CD4-positive, alpha-beta T cell (primary cell): ENCODE results near the gene MAST4. TPM values are rescaled to one million over a fixed set of nuclear protein-coding genes. Genes with fewer than 3 reads are reported as not detected.

Experiments
- ATAC-seq: fragments of 200-7000 bp; cut with Tn5 transposase; one replicate; pipeline ENCODE4 v1.10.0; 2022; ENCODE audit warnings: mild to moderate bottlenecking; ENCODE audit not compliant: poor library complexity
- CTCF ChIA-PET: fragments of 350-600 bp; sonication (Branson Sonifier 250); formaldehyde crosslinking; loops from one replicate; lab custom pipeline; 2021; ENCODE audit warnings: antibody characterized with exemption, inconsistent platforms; lab: Charles Lee
- POLR2A ChIA-PET: fragments of 350-600 bp; sonication (Branson Sonifier 250); formaldehyde crosslinking; loops from one replicate; lab custom pipeline; 2021; ENCODE audit warnings: antibody characterized with exemption, inconsistent platforms; lab: Charles Lee
- DNase-seq, 14 experiments: peaks; one replicate each; pipeline ENCODE4 v3.0.0-alpha.2; 2013 to 2020; ENCODE audit warnings: mixed read lengths in 2 of 14
- H3K27ac ChIP-seq, 2 donors: one replicate each; pipeline versions ENCODE4 v1.5.1 to v1.7.0; 2013; ENCODE audit warnings: low read length in 2 of 2, low read depth in 1 of 2, mild to moderate bottlenecking in 1 of 2
- H3K27me3 ChIP-seq, 2 experiments: 1 replicate in 1 of 2; 2 replicates in 1 of 2; pipeline versions ENCODE4 v1.6.1 to v1.7.0; 2013; ENCODE audit warnings: low read length in 2 of 2, control low read depth in 1 of 2, mild to moderate bottlenecking in 1 of 2, moderate library complexity in 1 of 2; ENCODE audit not compliant: insufficient read depth in 2 of 2, control insufficient read depth in 1 of 2
- H3K36me3 ChIP-seq: one replicate; pipeline ENCODE4 v1.6.1; 2013; ENCODE audit warnings: low read length, control low read depth; ENCODE audit not compliant: insufficient read depth
- H3K4me1 ChIP-seq: one replicate; pipeline ENCODE4 v1.6.1; 2013; ENCODE audit warnings: low read length, control low read depth; ENCODE audit not compliant: insufficient read depth
- H3K4me3 ChIP-seq: one replicate; pipeline ENCODE4 v1.5.1; 2013; ENCODE audit warnings: mild to moderate bottlenecking, low read length, moderate library complexity
- H3K9me3 ChIP-seq, 2 experiments: 1 replicate in 1 of 2; 2 replicates in 1 of 2; pipeline versions ENCODE4 v1.6.1 to v1.7.0; 2013; ENCODE audit warnings: low read length in 2 of 2, mild to moderate bottlenecking in 2 of 2, control low read depth in 1 of 2, moderate library complexity in 1 of 2; ENCODE audit not compliant: control insufficient read depth in 1 of 2, insufficient read depth in 1 of 2
- H3K27ac Mint-ChIP-seq: one replicate; pipeline ENCODE4 v1.8.0; 2020; ENCODE audit warnings: mixed read lengths
- H3K27me3 Mint-ChIP-seq: one replicate; pipeline ENCODE4 v1.8.0; 2021; ENCODE audit warnings: mixed read lengths
- H3K36me3 Mint-ChIP-seq: one replicate; pipeline ENCODE4 v1.8.0; 2021; ENCODE audit warnings: low read depth, mixed read lengths
- H3K4me1 Mint-ChIP-seq: one replicate; pipeline ENCODE4 v1.8.0; 2021; ENCODE audit warnings: low read depth, mixed read lengths
- H3K4me3 Mint-ChIP-seq: one replicate; pipeline ENCODE4 v1.8.0; 2020; ENCODE audit warnings: mild to moderate bottlenecking, mixed read lengths
- H3K9me3 Mint-ChIP-seq: one replicate; pipeline ENCODE4 v1.8.0; 2020; ENCODE audit warnings: mixed read lengths
- intact Hi-C, 2 experiments: fragments of 100-400 bp; cut with DNase I in 1 of 2; cut with micrococcal nuclease in 1 of 2; formaldehyde crosslinking; loops; one replicate each; pipeline versions ENCODE4 v1.15.1 to v1.9.0; 2023 to 2025; cut with DNase I, micrococcal nuclease
- total RNA-seq, 174 experiments: library from RNA in 2 of 174; stranded (reverse) in 2 of 174; gene quantifications; one replicate each; pipeline ENCODE4 v1.2.3 and lab custom pipeline; 2021 to 2026
- TF ChIP-seq, protein P1 (sequence below): fragments of 200-600 bp; IDR thresholded peaks from one replicate; pipeline ENCODE4 v1.8.0; 2022; ENCODE audit warnings: antibody characterized with exemption, mild to moderate bottlenecking

The MAST4 gene
- total RNA-seq, 2 experiments from 2014 or later: 21.3 to 21.6 TPM

DNA sequence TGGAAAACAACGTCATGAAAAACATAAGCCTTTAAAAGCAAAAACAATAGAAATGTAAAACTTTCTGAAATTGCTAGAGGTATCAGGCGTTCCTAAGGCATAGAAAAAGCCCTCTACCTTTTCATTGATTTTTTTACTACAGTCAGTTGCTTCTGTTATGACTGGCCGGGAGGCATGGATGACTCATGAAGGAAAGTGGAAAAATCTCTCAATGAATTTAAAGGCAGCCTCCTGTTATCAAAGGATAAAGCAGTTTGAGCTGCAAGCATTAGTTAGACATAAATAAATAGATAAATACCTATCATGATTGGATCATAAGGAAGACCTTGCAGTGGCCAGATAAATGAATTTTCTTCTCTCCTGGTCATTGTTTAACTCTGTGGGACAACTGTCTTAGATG, 281.6 kb downstream of the MAST4 start:
- CTCF ChIA-PET: no interaction called here
- no peaks in the 10 kb centered on the region for H3K4me1 ChIP-seq
- H3K4me3 Mint-ChIP-seq: no peak overlapping the region
- H3K27me3 Mint-ChIP-seq: no peaks in the 10 kb centered on the region
- no peaks in the 10 kb centered on the region for H3K27me3 ChIP-seq
- H3K27ac ChIP-seq: no peak overlapping the region
- POLR2A ChIA-PET: no interaction called here
- ATAC-seq: no peak
- intact Hi-C loops: no loop called here
- no peaks in the 10 kb centered on the region for H3K9me3 Mint-ChIP-seq
- no peak overlapping the region for H3K4me3 ChIP-seq
- H3K9me3 ChIP-seq: no peaks in the 10 kb centered on the region
- no peak overlapping the region for H3K27ac Mint-ChIP-seq
- H3K4me1 Mint-ChIP-seq: no peaks in the 10 kb centered on the region
- DNase-seq: no peak
- TF ChIP-seq, protein P1, sequence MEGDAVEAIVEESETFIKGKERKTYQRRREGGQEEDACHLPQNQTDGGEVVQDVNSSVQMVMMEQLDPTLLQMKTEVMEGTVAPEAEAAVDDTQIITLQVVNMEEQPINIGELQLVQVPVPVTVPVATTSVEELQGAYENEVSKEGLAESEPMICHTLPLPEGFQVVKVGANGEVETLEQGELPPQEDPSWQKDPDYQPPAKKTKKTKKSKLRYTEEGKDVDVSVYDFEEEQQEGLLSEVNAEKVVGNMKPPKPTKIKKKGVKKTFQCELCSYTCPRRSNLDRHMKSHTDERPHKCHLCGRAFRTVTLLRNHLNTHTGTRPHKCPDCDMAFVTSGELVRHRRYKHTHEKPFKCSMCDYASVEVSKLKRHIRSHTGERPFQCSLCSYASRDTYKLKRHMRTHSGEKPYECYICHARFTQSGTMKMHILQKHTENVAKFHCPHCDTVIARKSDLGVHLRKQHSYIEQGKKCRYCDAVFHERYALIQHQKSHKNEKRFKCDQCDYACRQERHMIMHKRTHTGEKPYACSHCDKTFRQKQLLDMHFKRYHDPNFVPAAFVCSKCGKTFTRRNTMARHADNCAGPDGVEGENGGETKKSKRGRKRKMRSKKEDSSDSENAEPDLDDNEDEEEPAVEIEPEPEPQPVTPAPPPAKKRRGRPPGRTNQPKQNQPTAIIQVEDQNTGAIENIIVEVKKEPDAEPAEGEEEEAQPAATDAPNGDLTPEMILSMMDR: no peak
- no peaks in the 10 kb centered on the region for H3K36me3 ChIP-seq
- no peaks in the 10 kb centered on the region for H3K36me3 Mint-ChIP-seq

DNA sequence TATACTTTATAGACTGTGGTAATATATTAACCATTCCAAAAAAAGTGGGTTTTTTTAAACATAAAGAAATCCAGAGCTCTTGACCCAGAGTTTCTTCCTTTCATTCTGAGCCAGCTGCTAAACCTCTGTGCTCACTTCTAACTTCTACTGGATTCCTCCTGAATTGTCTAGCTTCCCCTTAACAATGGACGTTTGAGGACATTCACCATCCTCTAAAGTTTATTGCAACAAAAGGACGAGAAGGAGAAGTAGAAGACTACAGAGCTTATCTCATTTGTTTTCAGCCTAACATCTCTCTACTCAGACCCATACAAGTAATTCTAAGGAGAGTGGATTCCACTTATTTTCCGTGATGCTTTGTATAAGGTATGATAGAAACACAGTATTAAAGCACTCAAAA, 284.2 kb downstream of the MAST4 start:
- Mint-ChIP-seq H3K4me1 (no peaks in the 10 kb centered on the region), H3K4me3 (no peak overlapping the region), H3K27ac (no peak overlapping the region), H3K27me3 (no peaks in the 10 kb centered on the region), H3K9me3 (no peaks in the 10 kb centered on the region), H3K36me3 (no peaks in the 10 kb centered on the region)
- DNase-seq (no peak), ATAC-seq (no peak)
- Histone ChIP-seq H3K36me3 (no peaks in the 10 kb centered on the region), H3K9me3 (no peaks in the 10 kb centered on the region), H3K4me3 (no peak overlapping the region), H3K27ac (no peak overlapping the region), H3K4me1 (no peaks in the 10 kb centered on the region), H3K27me3 (no peaks in the 10 kb centered on the region)
- CTCF ChIA-PET: no interaction called here
- intact Hi-C loops: no loop called here
- TF ChIP-seq, protein P1: no peak
- POLR2A ChIA-PET: no interaction called here

DNA sequence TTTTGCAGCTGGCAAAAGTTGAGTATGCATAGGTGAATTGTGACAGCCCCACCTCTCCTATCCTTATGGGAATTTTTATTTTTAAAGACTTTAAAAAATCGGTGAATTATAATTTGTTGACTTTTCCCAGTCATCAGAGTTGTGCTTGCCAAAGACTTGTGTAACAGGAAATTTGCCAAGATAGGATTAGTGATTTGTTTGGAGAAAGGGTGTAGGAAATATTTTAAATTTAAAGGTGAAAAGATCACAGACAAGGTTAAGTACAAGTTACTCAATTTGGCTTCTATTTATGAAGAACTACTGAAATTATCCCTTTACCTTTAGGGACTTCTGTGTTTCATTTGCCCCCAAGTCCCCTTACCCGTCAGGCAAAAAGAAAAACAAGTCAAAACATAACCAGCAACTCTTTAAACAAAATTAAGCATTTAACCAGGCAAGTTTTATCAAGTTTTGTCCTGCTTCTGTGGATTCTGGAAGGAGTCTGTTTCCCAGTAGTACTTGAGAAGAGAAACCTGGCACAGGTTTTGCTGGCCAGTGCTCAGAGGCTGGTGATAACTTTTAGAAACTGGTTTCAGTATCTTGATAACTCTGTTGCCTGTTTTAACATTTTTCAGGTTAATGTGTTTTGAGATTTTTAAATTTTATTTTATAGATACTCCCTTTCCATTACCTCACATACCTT, 285.4 kb downstream of the MAST4 start:
- Mint-ChIP-seq H3K9me3 (no peaks in the 10 kb centered on the region), H3K4me1 (no peaks in the 10 kb centered on the region), H3K36me3 (no peaks in the 10 kb centered on the region), H3K27ac (no peak overlapping the region), H3K27me3 (no peaks in the 10 kb centered on the region), H3K4me3 (no peak overlapping the region)
- H3K4me1 ChIP-seq: no peaks in the 10 kb centered on the region
- H3K4me3 ChIP-seq: no peak overlapping the region
- no peak for ATAC-seq
- no peak for DNase-seq
- H3K27ac ChIP-seq: no peak overlapping the region
- ChIA-PET POLR2A (no interaction called here), CTCF (no interaction called here)
- intact Hi-C loops: no loop called here
- H3K36me3 ChIP-seq: no peaks in the 10 kb centered on the region
- no peaks in the 10 kb centered on the region for H3K9me3 ChIP-seq
- no peaks in the 10 kb centered on the region for H3K27me3 ChIP-seq
- TF ChIP-seq, protein P1: no peak
